Chondrocyte (in vitro differentiated cells): Measurements from ENCODE around the gene CARF. TPM values are rescaled to one million over a fixed set of nuclear protein-coding genes. Genes with fewer than 3 reads are reported as not detected.
"Not testable (repeated sequence)": the region's sequence is repeated elsewhere in the genome, so short reads cannot be mapped to it uniquely, and the experiment has no call there.

Source experiments
- DNase-seq: peaks from one replicate; pipeline ENCODE4 v3.0.0; 2021; ENCODE audit warnings: mixed read lengths, low spot score
- H3K27ac Mint-ChIP-seq: one replicate; pipeline ENCODE4 v1.8.0; 2021; ENCODE audit warnings: mild to moderate bottlenecking, moderate library complexity, mixed read lengths; ENCODE audit not compliant: unreplicated experiment
- H3K27me3 Mint-ChIP-seq: 2 replicates; pipeline ENCODE4 v1.8.0; 2021; ENCODE audit warnings: low read depth, mixed read lengths
- H3K36me3 Mint-ChIP-seq: 2 replicates; pipeline ENCODE4 v1.8.0; 2021; ENCODE audit warnings: low read depth, mixed read lengths
- H3K4me1 Mint-ChIP-seq: 2 replicates; pipeline ENCODE4 v1.8.0; 2021; ENCODE audit warnings: low read depth, mild to moderate bottlenecking, mixed read lengths
- H3K4me3 Mint-ChIP-seq: one replicate; pipeline ENCODE4 v1.8.0; 2021; ENCODE audit warnings: mild to moderate bottlenecking, moderate library complexity, mixed read lengths; ENCODE audit not compliant: unreplicated experiment
- H3K9me3 Mint-ChIP-seq: 2 replicates; pipeline ENCODE4 v1.8.0; 2021; ENCODE audit warnings: low read depth, mixed read lengths
- CTCF ChIP-seq: fragments of 200-600 bp; sonication (generic); IDR thresholded peaks from 2 replicates; pipeline ENCODE4 v1.5.0; 2021; ENCODE audit warnings: antibody characterized with exemption, mild to moderate bottlenecking, moderate library complexity
- total RNA-seq: library from RNA; stranded (reverse); gene quantifications from 3 replicates; pipeline ENCODE4 v1.2.1, GENCODE V29; 2021

The CARF gene
- total RNA-seq, 1 donor from 2014 or later: 8.4 TPM

GRCh38 chr2:202881570-202881969 is 30.5 kb upstream of the CARF start:
- TF ChIP-seq CTCF: no peak

GRCh38 chr2:202883987-202884675 is 27.9 kb upstream of the CARF start:
- H3K9me3 Mint-ChIP-seq: no peaks in the 10 kb centered on the region
- H3K4me3 Mint-ChIP-seq: no peak overlapping the region
- H3K27me3 Mint-ChIP-seq: no peaks in the 10 kb centered on the region
- no peak for TF ChIP-seq CTCF
- DNase-seq: no peak
- H3K27ac Mint-ChIP-seq: no peak overlapping the region
- peaks cover 5% of the 10 kb centered on the region for H3K36me3 Mint-ChIP-seq
- H3K4me1 Mint-ChIP-seq: no peaks in the 10 kb centered on the region

More at GRCh38 chr2:202881570-202881969, 30.5 kb upstream of the CARF start:
- H3K4me3 Mint-ChIP-seq: no peak overlapping the region
- no peak for DNase-seq
- peaks cover 7% of the 10 kb centered on the region for H3K36me3 Mint-ChIP-seq
- no peaks in the 10 kb centered on the region for H3K4me1 Mint-ChIP-seq
- no peak overlapping the region for H3K27ac Mint-ChIP-seq
- no peaks in the 10 kb centered on the region for H3K27me3 Mint-ChIP-seq
- no peaks in the 10 kb centered on the region for H3K9me3 Mint-ChIP-seq

DNA sequence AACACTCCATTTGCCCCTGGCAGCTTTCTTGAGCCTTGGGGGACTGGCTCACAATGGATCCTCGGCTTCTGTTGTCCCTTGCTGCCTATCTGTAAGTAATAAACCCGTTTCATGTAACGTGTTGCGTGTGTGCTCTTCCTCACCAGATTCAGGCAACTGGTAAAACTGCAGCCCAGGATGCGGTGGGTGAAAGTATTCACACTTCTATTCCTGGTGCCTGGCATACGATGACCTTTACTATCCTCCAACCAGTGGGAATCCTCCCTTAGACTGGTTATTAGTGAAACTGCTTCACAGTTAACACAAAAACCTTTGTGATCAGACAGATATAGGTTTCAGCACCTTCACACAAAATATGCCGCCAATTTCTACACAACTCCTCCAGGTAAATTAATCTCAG is 26.9 kb upstream of the CARF start:
- Mint-ChIP-seq H3K36me3 (peaks cover 4% of the 10 kb centered on the region), H3K4me3 (no peak overlapping the region), H3K27me3 (no peaks in the 10 kb centered on the region), H3K27ac (no peak overlapping the region), H3K9me3 (no peaks in the 10 kb centered on the region), H3K4me1 (no peaks in the 10 kb centered on the region)
- TF ChIP-seq CTCF: no peak
- no peak for DNase-seq

DNA sequence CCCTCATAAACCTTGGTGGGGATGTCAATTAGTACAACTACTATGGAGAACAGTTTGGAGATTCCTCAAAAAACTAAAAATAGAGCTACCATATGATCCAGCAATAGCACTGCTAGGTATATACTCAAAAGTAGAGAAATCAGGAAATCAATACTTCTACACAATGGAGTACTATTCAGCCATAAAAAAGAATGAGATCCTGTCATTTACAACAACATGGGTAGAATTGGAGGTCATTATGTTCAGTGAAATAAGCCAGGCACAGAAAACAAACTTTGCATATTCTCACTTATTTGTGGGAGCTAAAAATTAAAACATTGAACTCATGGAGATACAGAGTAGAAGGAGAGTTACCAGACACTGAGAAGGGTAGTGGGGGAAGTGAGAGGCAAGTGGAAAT is 6.6 kb upstream of the CARF start:
- H3K36me3 Mint-ChIP-seq: peaks cover 17% of the 10 kb centered on the region
- H3K9me3 Mint-ChIP-seq: peaks cover 14% of the 10 kb centered on the region
- not testable (repeated sequence) for H3K4me3 Mint-ChIP-seq, DNase-seq, H3K27ac Mint-ChIP-seq, H3K27me3 Mint-ChIP-seq
- peaks cover 15% of the 10 kb centered on the region for H3K4me1 Mint-ChIP-seq

DNA sequence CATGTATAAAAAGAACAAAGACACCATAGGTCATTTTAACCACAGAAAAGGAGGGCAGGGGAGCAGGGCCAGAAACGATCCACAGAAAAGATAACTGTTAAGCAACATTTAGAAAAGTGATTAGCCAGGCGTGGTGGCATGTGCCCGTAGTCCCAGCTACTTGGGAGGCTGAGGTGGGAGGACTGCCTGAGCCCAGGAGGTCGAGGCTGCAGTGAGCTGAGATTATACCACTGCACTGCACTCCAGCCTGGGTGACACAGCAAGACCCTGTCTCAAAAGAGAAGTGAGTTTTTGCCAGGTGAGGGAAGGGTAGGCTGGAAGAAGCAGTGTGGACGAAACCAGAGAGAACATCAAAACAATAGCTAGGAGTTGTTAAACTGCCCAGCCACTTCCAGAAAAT is 3.9 kb upstream of the CARF start:
- no peak for TF ChIP-seq CTCF
- DNase-seq: no peak
- Mint-ChIP-seq H3K4me1 (peaks cover 23% of the 10 kb centered on the region), H3K27me3 (no peaks in the 10 kb centered on the region), H3K27ac (no peak overlapping the region), H3K36me3 (peaks cover 15% of the 10 kb centered on the region), H3K9me3 (peaks cover 14% of the 10 kb centered on the region), H3K4me3 (no peak overlapping the region)
